Progenitor cell of endocrine pancreas (in vitro differentiated cells): Measurements from ENCODE around the gene GALNT9. TPM values are rescaled to one million over a fixed set of nuclear protein-coding genes. Genes with fewer than 3 reads are reported as not detected.

Experiments used
- DNase-seq: peaks from one replicate; pipeline ENCODE4 v3.0.0; 2021; ENCODE audit warnings: low spot score; ENCODE audit not compliant: unreplicated experiment
- H3K27ac Mint-ChIP-seq: 2 replicates; pipeline ENCODE4 v1.8.0; 2021; ENCODE audit warnings: mild to moderate bottlenecking, moderate library complexity, mixed read lengths
- H3K27me3 Mint-ChIP-seq: 2 replicates; pipeline ENCODE4 v1.8.0; 2021; ENCODE audit warnings: mixed read lengths
- H3K36me3 Mint-ChIP-seq: 2 replicates; pipeline ENCODE4 v1.8.0; 2022; ENCODE audit warnings: mixed read lengths; ENCODE audit not compliant: insufficient read depth
- H3K4me1 Mint-ChIP-seq: 2 replicates; pipeline ENCODE4 v1.8.0; 2021; ENCODE audit warnings: low read depth, mixed read lengths
- H3K4me3 Mint-ChIP-seq: 2 replicates; pipeline ENCODE4 v1.8.0; 2021; ENCODE audit warnings: low read depth, mild to moderate bottlenecking, moderate library complexity, mixed read lengths
- H3K9me3 Mint-ChIP-seq: 2 replicates; pipeline ENCODE4 v1.8.0; 2021; ENCODE audit warnings: low read depth, mixed read lengths
- total RNA-seq: library from RNA; stranded (reverse); gene quantifications from 2 replicates; pipeline ENCODE4 v1.2.1, GENCODE V29; 2021
- TF ChIP-seq, protein P1 (sequence below): fragments of 200-600 bp; sonication (generic); IDR thresholded peaks from one replicate; pipeline ENCODE4 v1.5.0; 2021; ENCODE audit warnings: antibody characterized with exemption, mild to moderate bottlenecking; ENCODE audit not compliant: unreplicated experiment

GALNT9 gene
- total RNA-seq, 1 donor from 2014 or later, result 0.36 TPM

DNA sequence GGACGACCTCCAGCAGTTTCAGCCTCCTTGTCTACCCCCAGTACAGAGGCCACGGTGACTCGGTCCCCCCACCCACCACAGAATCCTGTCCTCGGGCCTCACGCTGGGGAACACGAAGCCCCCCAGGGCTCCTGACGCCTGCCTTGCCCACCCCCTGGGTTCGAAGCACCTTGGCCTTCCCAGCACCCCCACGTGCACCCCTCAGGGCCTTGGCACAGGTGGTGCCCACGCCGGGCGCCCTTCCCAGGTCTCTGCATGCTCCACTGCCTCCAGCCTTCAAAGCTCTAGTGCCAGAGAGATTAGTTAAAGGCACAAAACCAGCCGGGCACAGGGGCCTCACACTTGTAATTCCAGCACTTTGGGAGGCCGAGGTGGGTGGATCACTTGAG, 123.3 kb downstream of the GALNT9 start:
- Mint-ChIP-seq H3K4me3 (no peak overlapping the region), H3K27ac (no peak overlapping the region), H3K4me1 (no peaks in the 10 kb centered on the region), H3K36me3 (no peaks in the 10 kb centered on the region), H3K27me3 (peaks cover 53% of the 10 kb centered on the region), H3K9me3 (no peaks in the 10 kb centered on the region)
- TF ChIP-seq, protein P1, sequence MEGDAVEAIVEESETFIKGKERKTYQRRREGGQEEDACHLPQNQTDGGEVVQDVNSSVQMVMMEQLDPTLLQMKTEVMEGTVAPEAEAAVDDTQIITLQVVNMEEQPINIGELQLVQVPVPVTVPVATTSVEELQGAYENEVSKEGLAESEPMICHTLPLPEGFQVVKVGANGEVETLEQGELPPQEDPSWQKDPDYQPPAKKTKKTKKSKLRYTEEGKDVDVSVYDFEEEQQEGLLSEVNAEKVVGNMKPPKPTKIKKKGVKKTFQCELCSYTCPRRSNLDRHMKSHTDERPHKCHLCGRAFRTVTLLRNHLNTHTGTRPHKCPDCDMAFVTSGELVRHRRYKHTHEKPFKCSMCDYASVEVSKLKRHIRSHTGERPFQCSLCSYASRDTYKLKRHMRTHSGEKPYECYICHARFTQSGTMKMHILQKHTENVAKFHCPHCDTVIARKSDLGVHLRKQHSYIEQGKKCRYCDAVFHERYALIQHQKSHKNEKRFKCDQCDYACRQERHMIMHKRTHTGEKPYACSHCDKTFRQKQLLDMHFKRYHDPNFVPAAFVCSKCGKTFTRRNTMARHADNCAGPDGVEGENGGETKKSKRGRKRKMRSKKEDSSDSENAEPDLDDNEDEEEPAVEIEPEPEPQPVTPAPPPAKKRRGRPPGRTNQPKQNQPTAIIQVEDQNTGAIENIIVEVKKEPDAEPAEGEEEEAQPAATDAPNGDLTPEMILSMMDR, result no peak
- DNase-seq, result no peak

DNA sequence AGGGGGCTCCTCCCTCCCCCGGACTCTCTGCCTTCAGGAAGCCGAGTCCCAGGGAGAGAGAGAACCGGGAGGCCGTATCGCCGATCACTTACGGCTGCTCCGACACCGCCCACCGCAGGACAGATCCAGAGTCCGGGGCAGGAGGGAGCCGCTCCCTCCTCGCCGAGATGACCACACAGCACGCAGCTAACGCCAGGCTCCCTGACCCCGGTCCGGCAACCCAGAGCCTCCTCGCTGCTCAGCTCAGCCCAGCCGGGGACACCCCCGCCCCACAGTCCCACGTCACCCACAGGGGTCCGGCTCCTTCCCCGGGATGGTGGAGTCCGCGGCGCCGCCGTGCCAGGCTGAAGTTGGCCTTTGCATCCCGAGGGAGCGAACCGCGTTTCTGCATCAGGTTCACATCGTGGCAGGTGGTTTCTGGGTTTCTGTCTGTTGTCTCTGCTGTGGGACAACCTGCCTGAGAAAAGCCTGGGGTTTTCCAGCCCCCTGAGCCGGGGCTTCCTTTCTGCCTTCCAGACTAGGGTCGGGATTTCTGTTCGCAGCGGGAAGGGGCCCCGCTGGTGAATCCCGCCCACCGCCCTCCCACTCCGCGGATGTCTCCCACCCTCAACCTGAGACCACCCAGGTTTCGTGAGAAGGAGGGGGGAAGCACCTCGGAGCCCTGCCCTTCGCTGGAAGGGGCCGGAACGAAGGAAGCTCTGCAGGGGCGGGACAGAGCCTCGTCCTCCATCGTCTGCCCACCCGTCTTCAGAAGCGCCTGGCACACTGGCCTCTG, 123.9 kb downstream of the GALNT9 start:
- TF ChIP-seq, protein P1, result no peak
- peaks cover 53% of the 10 kb centered on the region for H3K27me3 Mint-ChIP-seq
- no peak overlapping the region for H3K27ac Mint-ChIP-seq
- H3K4me1 Mint-ChIP-seq, result no peaks in the 10 kb centered on the region
- H3K9me3 Mint-ChIP-seq, result no peaks in the 10 kb centered on the region
- H3K4me3 Mint-ChIP-seq, result no peak overlapping the region
- no peak for DNase-seq
- no peaks in the 10 kb centered on the region for H3K36me3 Mint-ChIP-seq

DNA sequence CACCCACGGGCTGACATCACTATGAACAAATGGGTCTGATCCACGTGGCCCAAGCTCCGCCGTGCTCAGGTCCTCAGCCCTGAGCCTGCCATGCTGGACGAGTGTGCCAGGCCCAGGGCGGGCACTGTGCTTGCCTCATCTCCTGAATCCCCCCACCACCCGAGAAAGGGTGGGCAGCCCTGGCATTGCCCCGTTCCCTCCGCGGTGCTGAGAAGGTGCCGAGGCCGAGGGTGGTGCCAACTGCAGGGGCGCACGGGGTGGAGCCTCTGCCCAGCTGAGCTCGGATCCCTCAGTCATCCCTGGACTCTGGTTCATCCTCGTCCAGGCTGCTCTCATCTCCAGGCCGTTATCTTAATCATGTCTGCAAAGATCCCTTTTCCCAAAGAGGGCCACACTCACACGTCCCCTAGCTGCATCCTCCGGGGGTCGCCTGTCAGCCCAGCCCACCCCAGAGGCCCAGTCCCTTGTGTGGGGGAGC, 124.6 kb downstream of the GALNT9 start:
- no peak overlapping the region for H3K27ac Mint-ChIP-seq
- peaks cover 53% of the 10 kb centered on the region for H3K27me3 Mint-ChIP-seq
- no peaks in the 10 kb centered on the region for H3K9me3 Mint-ChIP-seq
- TF ChIP-seq, protein P1, result no peak
- no peaks in the 10 kb centered on the region for H3K4me1 Mint-ChIP-seq
- DNase-seq, result no peak
- no peak overlapping the region for H3K4me3 Mint-ChIP-seq
- no peaks in the 10 kb centered on the region for H3K36me3 Mint-ChIP-seq

DNA sequence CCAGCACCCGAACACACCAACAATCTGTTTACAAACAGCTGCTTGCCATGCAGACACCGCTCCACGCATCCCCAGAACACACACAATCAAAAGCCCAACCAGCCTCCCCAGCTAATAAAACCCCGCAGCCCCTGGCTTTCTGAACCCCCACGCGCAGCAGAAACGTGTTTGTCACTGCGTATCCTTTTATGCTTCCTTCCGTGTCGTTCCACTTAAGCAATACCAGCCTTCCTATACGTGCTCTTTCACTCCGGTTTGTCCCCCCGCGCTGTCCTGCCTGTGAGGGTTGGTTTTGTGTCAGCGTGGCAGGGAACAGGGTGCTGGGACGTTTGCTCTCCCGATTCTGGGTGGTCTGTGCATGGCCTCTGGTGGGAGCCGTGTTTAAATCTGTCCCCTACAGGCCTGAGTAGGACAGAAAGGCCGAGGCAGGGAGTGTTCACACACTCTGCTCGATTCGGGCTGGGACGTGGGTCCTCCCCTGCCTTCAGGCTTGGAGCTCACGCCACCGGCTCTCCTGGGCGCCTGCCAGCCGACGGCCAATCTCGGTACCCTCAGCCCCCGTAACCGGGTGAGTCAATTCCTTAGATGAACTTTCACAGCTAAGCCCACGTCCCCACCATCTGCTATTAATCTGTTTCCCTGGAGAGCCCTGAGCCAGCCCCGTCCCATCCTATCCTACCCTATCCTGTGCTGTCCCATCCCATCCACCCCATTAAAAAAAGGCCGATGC, 125.2 kb downstream of the GALNT9 start:
- no peak for DNase-seq
- Mint-ChIP-seq H3K4me1 (no peaks in the 10 kb centered on the region), H3K27me3 (peaks cover 53% of the 10 kb centered on the region), H3K4me3 (no peak overlapping the region), H3K36me3 (no peaks in the 10 kb centered on the region), H3K27ac (no peak overlapping the region), H3K9me3 (no peaks in the 10 kb centered on the region)
- TF ChIP-seq, protein P1, result no peak

DNA sequence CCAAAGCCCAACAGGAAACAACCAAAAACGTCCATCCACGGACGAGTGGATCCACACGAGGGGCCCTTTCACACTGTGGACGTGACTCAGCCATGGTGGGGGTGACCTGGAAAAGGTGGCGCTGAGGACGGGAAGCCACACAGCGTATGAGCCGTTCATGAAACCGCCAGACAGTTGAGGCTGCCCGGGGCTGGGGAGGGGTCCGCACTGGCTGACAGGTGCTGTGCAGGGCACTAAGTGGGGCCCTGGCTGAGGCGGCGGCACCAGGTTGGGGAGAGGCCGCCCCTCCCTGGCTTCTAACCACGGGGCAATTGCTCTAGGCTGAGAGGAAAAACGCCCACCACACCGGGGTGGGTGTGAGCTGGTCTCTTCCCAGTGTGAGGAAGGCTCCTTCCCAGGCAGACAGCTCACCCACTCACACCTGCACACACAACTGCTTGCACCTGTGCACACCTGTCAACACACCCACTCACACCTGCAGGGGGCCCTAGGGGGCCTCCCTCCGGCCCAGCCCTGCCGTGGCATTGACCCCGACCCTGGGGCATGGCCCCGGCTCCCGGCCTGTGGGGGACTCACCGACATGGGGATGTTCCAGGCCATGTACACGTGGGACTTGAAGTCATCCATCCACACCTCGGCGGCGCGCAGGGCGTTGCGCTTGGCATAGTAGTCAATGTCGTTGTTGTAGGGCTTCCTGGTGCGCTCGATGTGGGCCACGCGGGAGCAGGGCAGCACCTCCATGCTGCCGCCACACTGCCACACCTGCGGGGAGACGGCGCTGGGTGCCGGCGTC, 126.3 kb downstream of the GALNT9 start:
- Mint-ChIP-seq H3K36me3 (no peaks in the 10 kb centered on the region), H3K27me3 (peaks cover 49% of the 10 kb centered on the region), H3K4me1 (no peaks in the 10 kb centered on the region), H3K9me3 (no peaks in the 10 kb centered on the region), H3K4me3 (no peak overlapping the region), H3K27ac (no peak overlapping the region)
- no peak for DNase-seq
- TF ChIP-seq, protein P1, result no peak
